DOHH2 (cell line): ENCODE data around the gene MEA1.

ENCODE experiments used
- H3F3A ChIP-seq: fragments of 200-600 bp; sonication (generic), shearing (Covaris generic); 2 replicates; pipeline ENCODE4 v1.6.0; 2016; ENCODE audit warnings: antibody characterized with exemption, mild to moderate bottlenecking; ENCODE audit not compliant: control insufficient read depth, insufficient read depth
- H3K27ac ChIP-seq: fragments of 200-600 bp; sonication (generic); 2 replicates; pipeline ENCODE4 v1.5.1; 2014; ENCODE audit warnings: low read depth, mild to moderate bottlenecking, low read length, moderate library complexity
- H3K27me3 ChIP-seq: fragments of 200-600 bp; sonication (generic); 2 replicates; pipeline ENCODE4 v1.6.1; 2014; ENCODE audit warnings: mild to moderate bottlenecking, low read length, mixed read lengths; ENCODE audit not compliant: control insufficient read depth
- H3K36me3 ChIP-seq: fragments of 200-600 bp; sonication (generic); 2 replicates; pipeline ENCODE4 v1.6.1; 2014; ENCODE audit warnings: mild to moderate bottlenecking, low read length, moderate library complexity, mixed read lengths; ENCODE audit not compliant: control insufficient read depth
- H3K4me1 ChIP-seq: fragments of 200-600 bp; sonication (generic); 2 replicates; pipeline ENCODE4 v1.6.1; 2014; ENCODE audit warnings: mild to moderate bottlenecking, low read length, mixed read lengths; ENCODE audit not compliant: control insufficient read depth
- H3K4me2 ChIP-seq: fragments of 200-600 bp; sonication (generic); 2 replicates; pipeline ENCODE4 v1.6.0; 2014; ENCODE audit warnings: mild to moderate bottlenecking, low read length, moderate library complexity
- H3K4me3 ChIP-seq: fragments of 200-600 bp; sonication (generic); 2 replicates; pipeline ENCODE4 v1.5.1; 2014; ENCODE audit warnings: mild to moderate bottlenecking, low read length, mixed read lengths
- H3K79me2 ChIP-seq: fragments of 200-600 bp; sonication (generic); 2 replicates; pipeline ENCODE4 v1.6.1; 2014; ENCODE audit warnings: mild to moderate bottlenecking, low read length, mixed read lengths; ENCODE audit not compliant: control insufficient read depth
- H3K9me2 ChIP-seq: fragments of 200-600 bp; sonication (generic); replicated peaks from 2 replicates; pipeline ENCODE4 v1.6.1; 2014; ENCODE audit warnings: mild to moderate bottlenecking, low read length, mixed read lengths; ENCODE audit not compliant: control insufficient read depth
- H3K9me3 ChIP-seq: fragments of 200-600 bp; sonication (generic); 2 replicates; pipeline ENCODE4 v1.6.1; 2014; ENCODE audit warnings: antibody characterized with exemption, low read length, mixed read lengths; ENCODE audit not compliant: control insufficient read depth, insufficient read depth
- H4K20me1 ChIP-seq: fragments of 200-600 bp; sonication (generic); 2 replicates; pipeline ENCODE4 v1.6.0; 2014; ENCODE audit warnings: low read depth, mild to moderate bottlenecking, antibody characterized with exemption, low read length, moderate library complexity; ENCODE audit not compliant: control insufficient read depth, insufficient read depth
- CTCF ChIP-seq: fragments of 200-600 bp; sonication (generic); IDR thresholded peaks from one replicate; pipeline ENCODE4 v1.5.1; 2014; ENCODE audit warnings: antibody characterized with exemption, mild to moderate bottlenecking, low read depth, low read length; ENCODE audit not compliant: poor library complexity, severe bottlenecking
- EZH2phosphoT487 ChIP-seq: fragments of 200-600 bp; sonication (generic); IDR thresholded peaks from 2 replicates; pipeline ENCODE4 v1.6.1; 2017; ENCODE audit warnings: borderline replicate concordance, mild to moderate bottlenecking, antibody characterized with exemption, low read length, moderate library complexity, mixed read lengths

MEA1 gene

GRCh38 chr6:43058531-43058930, 44.8 kb upstream of the MEA1 start:
- H3K9me2 ChIP-seq, result no peaks in the 10 kb centered on the region
- H4K20me1 ChIP-seq, result no peaks in the 10 kb centered on the region
- peaks cover 9% of the 10 kb centered on the region for H3F3A ChIP-seq
- H3K27me3 ChIP-seq, result no peaks in the 10 kb centered on the region
- TF ChIP-seq EZH2phosphoT487, result no peak
- TF ChIP-seq CTCF, result no peak
- peaks cover 18% of the 10 kb centered on the region for H3K79me2 ChIP-seq
- H3K4me1 ChIP-seq, result peaks cover 23% of the 10 kb centered on the region
- H3K4me3 ChIP-seq, result peak overlapping the region; percentile 83
- H3K4me2 ChIP-seq, result peak overlapping the region; percentile 90
- H3K9me3 ChIP-seq, result no peaks in the 10 kb centered on the region
- peaks cover 19% of the 10 kb centered on the region for H3K36me3 ChIP-seq
- no peak overlapping the region for H3K27ac ChIP-seq

DNA sequence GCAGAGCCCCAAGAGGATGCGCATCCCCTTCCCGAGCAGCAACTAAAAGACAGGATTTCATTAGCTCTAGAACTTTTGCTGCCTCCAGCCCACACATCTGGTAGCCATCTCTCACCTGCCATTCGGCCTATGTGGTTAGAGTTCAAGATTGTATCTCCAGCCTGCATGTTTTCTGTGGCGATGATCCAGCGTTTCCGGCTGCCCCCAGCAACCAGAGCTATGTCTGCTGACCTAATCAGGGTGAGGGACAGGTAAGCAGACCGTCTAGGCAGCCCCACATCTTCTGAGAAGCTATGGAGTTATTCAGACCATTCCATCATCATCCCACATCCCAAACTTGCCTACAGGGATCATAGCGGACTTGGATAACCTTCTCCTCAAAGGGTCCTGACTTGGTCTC, 42.2 kb upstream of the MEA1 start:
- TF ChIP-seq EZH2phosphoT487, result no peak
- TF ChIP-seq CTCF, result no peak
- H3F3A ChIP-seq, result peaks cover 9% of the 10 kb centered on the region
- peaks cover 26% of the 10 kb centered on the region for H3K79me2 ChIP-seq
- no peak overlapping the region for H3K27ac ChIP-seq
- no peaks in the 10 kb centered on the region for H4K20me1 ChIP-seq
- H3K27me3 ChIP-seq, result no peaks in the 10 kb centered on the region
- H3K4me2 ChIP-seq, result no peak overlapping the region
- no peaks in the 10 kb centered on the region for H3K9me2 ChIP-seq
- H3K4me1 ChIP-seq, result peaks cover 32% of the 10 kb centered on the region
- H3K9me3 ChIP-seq, result no peaks in the 10 kb centered on the region
- H3K36me3 ChIP-seq, result peaks cover 19% of the 10 kb centered on the region
- H3K4me3 ChIP-seq, result no peak overlapping the region

- peak overlapping the region; percentile 81 for H3K4me2 ChIP-seq
- H3K36me3 ChIP-seq, result peaks cover 25% of the 10 kb centered on the region
- H3K79me2 ChIP-seq, result peaks cover 26% of the 10 kb centered on the region
- H3K27me3 ChIP-seq, result no peaks in the 10 kb centered on the region
- H3K9me3 ChIP-seq, result no peaks in the 10 kb centered on the region
- peak overlapping the region; percentile 80 for H3K4me3 ChIP-seq
- peaks cover 9% of the 10 kb centered on the region for H3F3A ChIP-seq
- TF ChIP-seq EZH2phosphoT487 (no peak), CTCF (no peak)
- H4K20me1 ChIP-seq, result no peaks in the 10 kb centered on the region
- H3K27ac ChIP-seq, result peak overlapping the region; percentile 33
- no peaks in the 10 kb centered on the region for H3K9me2 ChIP-seq
- H3K4me1 ChIP-seq, result peaks cover 25% of the 10 kb centered on the region
Measured at GRCh38 chr6:43054206-43054943, 40.6 kb upstream of the MEA1 start.
